GM19035 (cell line): Measurements from ENCODE around the gene NOL4.
A peak's percentile ranks its signal among the peaks of the same experiment; 100 is the strongest.
"Not testable (repeated sequence)": the region's sequence is repeated elsewhere in the genome, so short reads cannot be mapped to it uniquely, and the experiment has no call there.

ENCODE experiments used
- ATAC-seq: cut with Tn5 transposase; IDR thresholded peaks from one replicate; pipeline ENCODE4 v1.9.1; 2021; ENCODE audit not compliant: unreplicated experiment

Gene NOL4

GRCh38 chr18:34224423-34225217, at the start of gene NOL4:
Gene NOL4 (minus strand): TSS chr18:34224913. CDS start chr18:34223253, 1,660 bp downstream.
- no peak for ATAC-seq

GRCh38 chr18:34266029-34266428, 41.3 kb upstream of the NOL4 start:
- not testable (repeated sequence) for ATAC-seq

- ATAC-seq, result no peak
Measured at GRCh38 chr18:34261865-34262780, 37.4 kb upstream of the NOL4 start.

- ATAC-seq, result no peak
Measured at GRCh38 chr18:34258176-34258575, 33.5 kb upstream of the NOL4 start.

GRCh38 chr18:34251919-34252318, 27.2 kb upstream of the NOL4 start:
- no peak for ATAC-seq

GRCh38 chr18:34248727-34249126, 24.0 kb upstream of the NOL4 start:
- ATAC-seq, result no peak

- ATAC-seq, result no peak
Measured at GRCh38 chr18:34242739-34243138, 18.0 kb upstream of the NOL4 start.

GRCh38 chr18:34233781-34234388, 9.2 kb upstream of the NOL4 start:
- not testable (repeated sequence) for ATAC-seq

GRCh38 chr18:34225218-34225553, 473 bp upstream of the NOL4 start:
- no peak for ATAC-seq

- ATAC-seq, result no peak
Measured at GRCh38 chr18:34223893-34224422, 755 bp downstream of the NOL4 start.

GRCh38 chr18:34223164-34223892, 1.4 kb downstream of the NOL4 start:
- ATAC-seq, result no peak

- ATAC-seq, result peak; percentile 57
Measured at GRCh38 chr18:34222307-34223163, 2.2 kb downstream of the NOL4 start.

- ATAC-seq, result peak; percentile 27
Measured at GRCh38 chr18:34221971-34222306, 2.8 kb downstream of the NOL4 start.

- no peak for ATAC-seq
Measured at GRCh38 chr18:34220081-34220815, 4.5 kb downstream of the NOL4 start.

- no peak for ATAC-seq
Measured at GRCh38 chr18:34219651-34220050, 5.1 kb downstream of the NOL4 start.

GRCh38 chr18:34212511-34212910, 12.2 kb downstream of the NOL4 start:
- no peak for ATAC-seq

- no peak for ATAC-seq
Measured at GRCh38 chr18:34207344-34207851, 17.3 kb downstream of the NOL4 start.

GRCh38 chr18:34203866-34204265, 20.8 kb downstream of the NOL4 start:
- ATAC-seq, result no peak

- no peak for ATAC-seq
Measured at GRCh38 chr18:34196256-34196655, 28.5 kb downstream of the NOL4 start.
